ENCODE data around the gene MED14. TPM values are rescaled to one million over a fixed set of nuclear protein-coding genes. Genes with fewer than 3 reads are reported as not detected.

MED14 gene
- total RNA-seq, 1 experiment from 2014 or later: 19.0 TPM

GRCh38 chrX:40603446-40603845, 131.9 kb downstream of the MED14 start:
- DNase-seq (ENCODE audit: low spot score): no peak

Other genes starting within 250 kb of the MED14 start
- 109 and 138 TPM in 2 replicates for gene ATP6AP2, start 154.6 kb downstream of the MED14 start, total RNA-seq (2014; rRNA removed; shearing (Covaris generic))
- gene MPC1L, start 112.1 kb downstream of the MED14 start, total RNA-seq (2014; rRNA removed; shearing (Covaris generic)): not detected in 2 replicates
- gene CXorf38, start 88.0 kb downstream of the MED14 start, total RNA-seq (2014; rRNA removed; shearing (Covaris generic)): 10.7 and 13.8 TPM in 2 replicates